Ecto neural progenitor cell (in vitro differentiated cells): ENCODE results near the gene TEX9.
A peak's percentile ranks its signal among the peaks of the same experiment; 100 is the strongest.
"Not testable (repeated sequence)": the region's sequence is repeated elsewhere in the genome, so short reads cannot be mapped to it uniquely, and the experiment has no call there.

Experiments
- DNase-seq: peaks from one replicate; pipeline ENCODE4 v3.0.0-alpha.2; 2018; ENCODE audit warnings: low spot score

Gene TEX9

DNA sequence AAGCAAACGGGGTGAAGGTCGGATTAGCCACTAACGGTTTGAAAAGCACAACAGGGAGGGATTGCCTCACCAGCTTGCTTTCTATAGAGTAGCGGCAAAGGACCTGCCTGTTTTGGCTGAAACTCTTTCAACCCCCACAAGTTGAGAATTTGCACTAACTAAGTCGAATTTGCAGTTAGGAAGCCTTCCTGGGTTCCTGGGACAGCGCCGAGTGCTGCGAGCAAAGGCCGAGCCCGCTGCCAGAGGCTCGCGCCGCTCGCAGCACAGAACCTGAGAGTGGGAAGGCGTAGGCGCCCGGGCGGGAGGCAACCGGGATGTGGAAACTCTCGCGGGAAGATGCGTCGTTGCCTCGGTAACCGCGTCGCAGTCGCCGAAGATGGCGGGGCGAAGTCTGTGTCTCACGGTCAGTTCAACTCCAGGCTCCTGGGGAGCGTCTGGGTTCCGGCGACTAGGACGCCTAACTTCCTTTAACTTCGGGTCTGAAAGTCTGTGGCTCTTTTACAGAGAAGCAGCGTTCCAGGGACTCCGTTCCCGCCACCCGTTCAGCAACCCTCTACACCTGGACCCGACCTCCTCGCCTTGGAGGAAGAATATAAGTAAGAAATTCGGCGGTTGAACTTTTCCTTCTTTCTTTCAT is at the start of gene TEX9:
Gene TEX9, plus strand, starts transcription at position 352 of the 637 bp plus-strand sequence. Its CDS starts 25 bp downstream, at position 377.
- DNase-seq, result peak; percentile 89

DNA sequence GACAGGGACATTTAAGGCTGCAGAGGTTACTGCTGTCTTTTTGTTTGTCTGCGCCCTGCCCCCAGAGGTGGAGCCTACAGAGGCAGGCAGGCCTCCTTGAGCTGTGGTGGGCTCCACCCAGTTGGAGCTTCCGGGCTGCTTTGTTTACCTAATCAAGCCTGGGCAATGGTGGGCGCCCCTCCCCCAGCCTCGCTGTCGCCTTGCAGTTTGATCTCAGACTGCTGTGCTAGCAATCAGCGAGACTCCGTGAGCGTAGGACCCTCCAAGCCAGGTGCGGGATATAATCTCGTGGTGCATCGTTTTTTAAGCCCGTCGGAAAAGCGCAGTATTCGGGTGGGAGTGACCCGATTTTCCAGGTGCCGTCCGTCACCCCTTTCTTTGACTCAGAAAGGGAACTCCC is 48.7 kb upstream of the TEX9 start:
- not testable (repeated sequence) for DNase-seq

DNA sequence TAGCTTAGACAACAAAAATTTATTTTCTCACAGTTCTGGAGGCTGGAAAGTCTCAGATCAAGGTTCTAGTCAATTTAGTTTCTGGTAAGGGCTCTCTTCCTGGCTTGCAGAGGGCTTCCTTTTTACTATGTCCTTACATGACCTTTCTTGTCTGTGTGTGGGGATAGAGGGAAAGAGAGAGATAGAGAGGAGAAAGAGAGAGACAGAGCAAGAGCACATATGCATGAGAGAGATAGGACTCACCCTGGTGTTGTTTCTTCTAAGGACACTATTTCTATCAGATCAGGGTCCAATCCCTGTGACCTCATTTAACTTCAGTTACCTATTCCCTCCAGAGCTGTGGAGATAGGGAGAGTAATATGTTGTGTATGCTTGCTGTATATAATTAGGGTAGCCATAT is 44.9 kb upstream of the TEX9 start:
- no peak for DNase-seq

DNA sequence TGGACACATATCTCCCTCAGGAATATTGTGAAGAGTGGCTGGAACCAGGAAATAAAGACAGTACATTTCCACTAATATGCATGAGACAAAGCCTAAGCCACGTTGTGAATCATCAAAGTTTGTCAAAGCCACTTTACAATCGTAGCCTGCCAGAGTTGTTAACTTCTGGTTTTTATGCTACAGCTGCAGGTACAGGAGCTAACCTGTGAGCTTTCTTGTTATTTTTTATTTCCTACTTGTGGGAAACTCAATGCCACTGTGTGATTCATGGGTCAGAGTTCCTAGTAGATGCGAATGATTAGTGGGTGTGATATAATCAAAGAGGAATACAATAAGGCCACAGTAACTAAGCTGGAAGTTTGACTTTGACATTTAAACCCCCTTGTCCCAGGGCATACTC is 44.4 kb upstream of the TEX9 start:
- no peak for DNase-seq

DNA sequence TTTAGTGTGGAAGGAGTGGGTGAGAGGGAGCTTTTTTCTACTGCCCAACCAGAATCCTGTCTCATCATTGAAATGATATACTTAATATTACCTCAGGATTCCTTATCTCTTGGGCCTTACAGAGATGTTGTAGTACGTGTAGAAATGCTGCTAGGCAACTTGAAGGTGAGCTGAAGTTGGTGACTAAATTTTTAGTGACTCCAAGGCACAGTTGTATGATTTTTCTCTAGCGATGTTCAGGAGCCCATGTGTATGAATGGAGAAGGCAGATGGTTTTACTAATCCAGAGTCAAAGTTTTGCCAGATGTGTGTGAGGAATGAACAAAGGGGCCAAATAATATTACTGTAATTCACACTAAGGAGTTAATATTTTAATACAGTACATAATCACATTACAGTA is 42.8 kb upstream of the TEX9 start:
- DNase-seq, result no peak

DNA sequence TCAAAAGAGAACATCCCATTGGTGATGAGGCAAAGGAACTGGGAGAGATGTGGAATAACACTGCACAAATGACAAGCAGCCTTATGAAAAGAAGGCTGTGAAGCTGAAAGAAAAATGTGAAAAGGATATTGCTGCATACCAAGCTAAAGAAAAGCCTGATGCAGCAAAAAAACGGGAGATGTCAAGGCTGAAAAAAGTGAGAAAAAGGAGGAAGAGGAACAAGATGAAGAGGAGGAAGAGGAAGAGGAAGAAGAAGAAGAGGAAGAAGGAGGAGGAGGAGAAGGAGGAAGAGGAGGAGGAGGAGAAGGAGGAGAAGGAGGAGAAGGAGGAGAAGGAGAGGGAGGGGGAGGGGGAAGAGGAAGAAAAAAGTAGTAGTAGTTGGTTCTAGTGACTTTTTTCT is 41.8 kb upstream of the TEX9 start:
- no peak for DNase-seq

DNA sequence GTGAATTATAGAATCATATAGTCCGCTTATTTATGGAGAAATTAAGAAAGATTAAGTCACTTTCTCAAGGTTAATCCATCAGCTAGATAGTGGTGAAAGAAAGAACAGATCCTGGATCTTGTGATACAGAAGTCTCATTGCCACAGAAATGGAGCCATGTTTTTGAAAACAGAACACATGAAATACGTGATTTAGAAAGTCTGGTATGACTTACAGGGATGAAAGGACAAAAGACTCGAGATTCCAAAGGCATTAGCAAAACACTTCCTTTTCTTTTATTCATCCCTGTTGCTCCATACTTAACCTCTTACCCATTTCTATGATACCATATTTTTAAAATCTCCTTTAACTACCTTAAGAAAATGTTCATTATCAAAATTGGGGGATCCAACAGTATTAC is 40.0 kb upstream of the TEX9 start:
- no peak for DNase-seq

DNA sequence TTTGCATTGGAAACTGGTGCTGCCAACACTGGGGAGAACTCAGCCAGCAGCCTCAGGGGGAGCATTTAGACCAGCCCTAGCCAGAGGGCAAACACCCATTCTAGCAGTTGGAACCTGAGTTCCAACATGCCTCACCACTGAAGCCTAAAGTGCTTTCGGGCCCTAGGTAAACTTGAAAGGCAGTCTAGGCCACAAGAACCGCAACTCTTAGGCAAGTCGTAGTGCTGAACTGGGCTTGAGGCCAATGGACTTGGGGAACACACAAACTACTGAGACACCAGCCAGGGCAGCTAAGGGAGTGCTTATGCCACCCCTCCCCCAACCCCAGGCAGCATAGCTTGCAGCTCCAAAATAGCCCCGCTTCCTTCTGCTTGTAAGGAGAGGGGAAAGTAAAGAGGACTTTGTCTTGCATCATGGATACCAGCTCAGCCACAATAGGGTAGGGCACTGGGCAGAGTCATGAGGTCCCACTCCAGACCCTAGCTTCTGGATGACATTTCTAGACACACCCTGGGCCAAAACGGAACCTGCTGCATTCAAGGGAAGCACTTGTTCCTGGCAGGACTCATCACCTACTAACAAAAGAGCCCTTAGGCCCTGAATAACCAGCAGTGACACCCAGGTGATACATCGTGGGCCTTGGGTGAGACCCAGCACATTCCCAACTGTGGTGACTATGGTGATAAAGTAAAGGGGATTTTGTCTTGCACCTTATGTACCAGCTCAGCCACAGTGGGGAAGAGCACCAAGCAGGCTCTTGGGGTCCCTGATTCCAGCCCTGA is 37.3 kb upstream of the TEX9 start:
- DNase-seq, result no peak

DNA sequence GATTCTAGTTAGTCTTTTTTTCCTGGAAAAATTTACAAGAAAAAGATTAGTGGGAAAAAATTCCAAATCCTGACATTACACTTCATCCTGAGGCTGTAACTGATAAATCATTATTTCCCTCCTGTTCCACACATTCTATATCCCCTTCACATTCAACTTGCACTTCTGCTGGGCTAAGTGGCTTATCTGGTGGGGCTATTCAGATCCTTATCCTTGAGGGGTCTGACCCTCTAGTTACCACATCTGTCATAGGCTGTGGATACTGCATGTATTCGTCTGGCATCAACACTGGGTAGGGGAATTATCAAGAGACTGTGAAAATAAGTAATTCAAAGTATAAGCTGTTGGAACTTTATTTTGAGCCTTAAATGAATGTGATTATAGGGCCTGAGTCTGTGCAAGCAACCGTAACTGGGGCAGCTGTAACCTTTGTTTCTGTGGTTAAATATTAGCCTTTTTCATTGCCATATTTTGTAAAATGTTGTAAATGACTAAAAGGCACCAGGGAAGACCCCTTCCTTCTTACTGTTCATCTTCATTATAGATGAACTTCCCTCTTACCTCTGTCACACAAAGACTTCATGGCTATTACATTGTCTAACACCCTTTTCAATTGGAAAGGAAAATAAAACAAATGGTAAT is 28.0 kb upstream of the TEX9 start:
- DNase-seq, result no peak

DNA sequence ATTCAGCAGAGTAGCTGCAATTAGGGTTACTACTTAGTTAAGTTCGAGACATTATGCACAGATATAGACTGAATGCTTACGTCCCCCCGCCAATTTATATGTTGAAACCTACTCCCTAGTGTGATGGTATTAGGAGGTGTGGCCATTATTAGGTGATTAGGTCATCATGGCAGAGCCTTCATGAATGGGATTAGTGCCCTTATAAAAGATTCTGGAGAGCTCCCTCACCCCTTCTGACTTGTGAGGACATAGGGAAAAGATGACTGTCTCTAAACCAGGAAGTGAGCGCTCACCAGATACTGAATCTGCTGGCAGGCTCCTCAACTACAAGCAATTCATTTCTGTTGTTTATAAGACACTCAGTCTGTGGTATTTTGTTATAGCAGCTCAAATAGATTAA is 25.6 kb upstream of the TEX9 start:
- DNase-seq, result no peak

DNA sequence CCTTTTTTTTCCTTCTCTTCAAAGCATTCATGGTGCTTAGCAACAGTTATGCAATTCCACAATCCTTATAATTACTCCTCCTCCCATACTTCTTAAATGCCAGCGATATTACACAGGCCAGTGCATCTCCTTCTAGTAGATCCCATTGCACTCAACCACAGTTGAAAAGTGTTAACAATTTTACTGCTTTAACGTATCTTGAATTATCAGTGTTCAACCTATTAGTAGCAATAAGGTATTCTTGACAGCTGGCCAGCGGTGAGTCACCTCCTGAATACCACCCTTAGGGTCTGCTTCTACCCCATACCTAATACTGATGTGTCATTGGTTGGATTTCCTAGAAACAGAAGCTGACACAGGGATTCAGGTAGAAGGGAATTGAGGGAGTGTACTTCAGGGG is 24.0 kb upstream of the TEX9 start:
- DNase-seq, result no peak

DNA sequence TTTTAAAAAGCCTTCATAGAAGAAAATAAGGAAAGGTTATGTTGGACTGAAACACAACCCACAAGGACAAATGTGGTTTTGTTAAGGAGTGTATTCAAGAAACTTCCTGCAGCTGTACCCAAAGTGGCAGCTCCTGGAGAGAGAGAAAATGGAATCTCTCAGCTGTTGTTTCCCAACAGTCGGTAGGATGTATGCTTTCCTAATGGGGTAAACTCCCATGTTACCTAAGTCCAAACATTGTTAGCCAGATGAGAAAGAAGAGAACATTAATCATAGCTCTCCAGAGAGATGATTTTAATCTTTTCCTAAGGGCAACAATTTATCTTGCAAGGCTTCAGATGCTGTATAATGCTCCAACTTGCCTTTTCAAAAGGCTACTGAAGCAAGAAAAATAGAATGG is 22.6 kb upstream of the TEX9 start:
- DNase-seq, result no peak

DNA sequence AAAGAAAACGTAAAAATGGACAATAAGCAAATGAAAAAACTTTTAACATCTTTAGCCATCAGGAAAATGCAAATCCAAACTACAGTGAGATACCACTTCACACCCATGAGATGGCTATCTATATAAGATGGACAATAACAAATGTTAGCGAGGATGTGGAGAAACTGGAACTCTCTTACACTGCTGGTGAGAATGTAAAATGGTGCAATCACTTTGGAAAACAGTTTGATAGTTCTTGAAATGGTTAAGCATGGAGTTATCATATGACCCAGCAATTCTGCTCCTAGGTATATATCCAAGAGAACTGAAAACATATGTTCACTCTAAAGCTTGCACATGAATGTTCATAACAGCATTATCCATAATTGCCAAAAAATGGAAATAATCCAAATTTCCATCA is 21.3 kb upstream of the TEX9 start:
- no peak for DNase-seq

DNA sequence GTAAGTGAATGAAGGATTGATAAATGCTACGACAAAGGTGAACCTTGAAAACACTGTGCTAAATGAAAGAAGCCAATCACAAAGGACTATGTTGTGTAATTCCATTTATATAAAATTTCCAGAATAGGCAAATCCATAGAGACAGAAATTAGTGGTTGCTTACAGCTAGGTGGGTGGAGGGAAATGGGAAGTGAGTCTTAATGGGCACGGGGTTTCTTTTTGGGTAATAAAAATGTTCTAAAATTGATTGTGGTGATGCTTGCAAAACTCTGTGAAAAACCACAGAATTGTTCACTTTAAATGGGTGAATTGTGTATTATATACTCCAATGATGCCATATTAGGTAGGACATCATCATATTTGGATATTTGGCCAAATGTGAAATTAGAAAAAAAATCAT is 20.9 kb upstream of the TEX9 start:
- no peak for DNase-seq

DNA sequence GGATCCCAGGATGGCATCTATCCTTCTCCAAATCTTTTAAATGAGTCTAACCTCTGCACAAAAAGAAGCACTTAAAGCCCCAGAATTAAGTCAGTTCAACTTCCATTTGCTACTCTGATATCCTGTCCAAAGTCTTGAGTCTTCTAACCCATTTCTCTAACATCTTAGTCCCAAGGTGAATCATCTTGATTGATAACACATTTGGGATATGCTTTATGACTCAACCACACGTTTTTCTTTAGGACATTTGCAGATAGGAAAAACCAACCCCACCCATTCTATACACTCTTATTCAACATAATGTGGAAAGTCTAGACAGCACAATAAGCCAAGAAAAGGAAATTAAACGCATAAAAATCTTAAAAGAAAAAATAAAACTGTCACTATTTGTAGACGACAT is 18.8 kb upstream of the TEX9 start:
- no peak for DNase-seq

DNA sequence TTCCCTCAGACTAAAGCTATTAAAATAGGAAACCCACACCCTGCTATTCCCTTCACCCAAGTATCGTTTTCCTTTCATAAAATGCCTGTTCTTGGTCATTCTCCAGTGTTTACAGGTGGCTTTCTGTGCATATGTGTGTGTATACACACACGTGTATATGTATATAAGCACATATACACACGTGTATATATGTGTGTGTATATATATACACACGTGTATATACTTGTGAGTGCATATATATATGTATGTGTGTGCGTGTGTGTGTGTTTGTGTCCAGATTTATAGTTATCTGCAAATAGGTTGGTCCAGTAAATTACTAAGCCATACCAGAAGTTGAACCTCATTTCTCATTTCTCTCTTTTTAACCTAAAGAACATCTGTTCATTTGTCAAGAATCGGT is 15.7 kb upstream of the TEX9 start:
- no peak for DNase-seq

DNA sequence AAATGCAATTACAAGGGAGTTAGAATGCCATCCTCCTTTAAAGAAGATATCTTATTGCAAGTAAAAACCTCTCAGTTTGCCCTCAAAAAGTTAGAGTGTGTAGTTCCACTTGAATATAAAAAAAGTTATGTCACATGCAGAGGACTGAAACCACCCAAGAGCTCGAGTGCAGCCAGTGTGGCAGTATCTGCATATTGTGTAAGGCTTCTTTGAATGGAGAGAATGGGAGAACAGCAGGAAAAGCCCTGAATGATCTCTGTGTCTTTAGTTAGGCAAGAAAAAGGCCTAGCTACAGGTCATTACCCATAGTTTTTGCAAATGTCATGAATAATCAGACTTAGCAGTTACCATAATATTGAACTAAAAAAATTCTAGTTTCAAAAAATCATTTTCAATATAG is 13.9 kb upstream of the TEX9 start:
- no peak for DNase-seq

DNA sequence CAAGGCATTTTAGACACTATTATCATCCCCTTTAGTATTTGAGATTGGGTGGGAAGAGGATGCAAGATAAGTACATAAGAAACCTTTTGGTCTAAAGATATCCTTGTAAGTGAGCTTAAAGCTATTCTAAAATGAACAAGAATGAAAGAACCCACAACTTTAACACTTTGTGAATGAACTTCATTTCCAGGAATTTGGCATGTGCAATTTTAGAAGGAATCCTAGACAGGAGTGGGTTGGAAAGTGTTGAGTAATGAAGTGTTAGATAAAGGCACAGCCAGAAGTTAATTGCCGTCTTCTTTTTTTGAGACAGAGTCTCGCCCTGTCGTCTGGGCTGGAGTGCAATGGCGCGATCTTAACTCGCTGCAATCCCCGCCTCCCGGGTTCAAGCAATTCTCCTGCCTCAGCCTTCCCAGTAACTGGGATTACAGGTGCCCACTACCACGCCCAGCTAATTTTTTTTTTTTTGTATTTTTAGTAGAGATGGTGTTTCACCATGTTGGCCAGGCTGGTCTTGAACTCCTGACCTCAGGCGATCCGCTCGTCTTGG is 13.2 kb upstream of the TEX9 start:
- DNase-seq, result no peak

DNA sequence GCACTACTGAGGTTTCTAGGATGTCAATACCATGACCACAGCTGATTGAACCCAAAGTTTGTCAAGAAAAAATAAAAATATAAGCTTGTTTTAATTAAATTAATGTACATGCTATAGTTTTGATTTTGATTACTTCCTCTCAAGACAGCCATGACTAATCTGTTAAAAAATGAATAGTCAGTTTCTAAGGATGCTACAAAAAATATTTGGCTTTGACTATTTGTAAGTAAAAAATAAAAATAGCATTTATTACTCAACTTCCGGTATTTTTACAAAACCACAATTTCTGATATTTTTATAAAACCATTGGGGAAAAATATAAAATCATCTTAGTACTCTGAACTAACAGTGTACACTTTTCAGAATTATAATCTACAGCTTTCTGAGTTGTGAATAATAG is 12.1 kb upstream of the TEX9 start:
- no peak for DNase-seq

DNA sequence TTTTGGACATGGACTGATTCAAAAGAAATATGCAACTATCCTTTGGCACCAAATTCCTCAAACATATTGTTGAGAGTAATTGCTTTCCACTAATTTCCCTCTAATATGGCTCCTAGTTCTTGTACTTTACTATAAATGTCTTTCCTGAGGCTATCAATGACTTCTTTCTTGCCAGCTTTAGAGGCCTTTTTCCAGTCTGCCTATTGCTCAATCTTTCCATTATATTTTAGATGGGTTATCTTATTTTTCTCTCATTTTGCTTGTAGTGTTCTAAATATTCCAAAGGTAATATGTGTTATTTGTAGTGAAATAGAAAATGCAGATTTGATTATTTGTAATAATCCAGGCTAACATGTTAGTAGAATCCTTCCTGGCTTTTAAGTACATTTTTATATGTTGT is 11.5 kb upstream of the TEX9 start:
- no peak for DNase-seq

DNA sequence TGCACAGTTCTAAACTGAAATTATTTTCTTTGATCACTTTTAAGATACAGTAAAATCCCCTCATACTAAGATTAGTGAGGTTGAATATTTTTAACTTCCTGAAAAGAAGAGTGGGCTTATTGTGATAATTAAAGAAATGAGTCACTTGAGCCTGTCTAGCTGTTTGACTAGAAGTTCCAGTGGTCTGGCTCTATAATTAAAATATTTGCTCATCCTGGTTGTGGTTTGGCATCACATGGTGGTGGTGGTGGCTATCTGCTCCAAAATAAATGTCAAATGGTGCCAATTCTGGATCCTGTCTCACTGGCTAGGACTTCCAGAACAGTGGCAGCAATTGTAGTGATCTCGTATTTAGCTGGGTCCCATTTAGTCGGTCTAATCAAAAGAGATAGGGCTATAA is 8.6 kb upstream of the TEX9 start:
- DNase-seq, result no peak

DNA sequence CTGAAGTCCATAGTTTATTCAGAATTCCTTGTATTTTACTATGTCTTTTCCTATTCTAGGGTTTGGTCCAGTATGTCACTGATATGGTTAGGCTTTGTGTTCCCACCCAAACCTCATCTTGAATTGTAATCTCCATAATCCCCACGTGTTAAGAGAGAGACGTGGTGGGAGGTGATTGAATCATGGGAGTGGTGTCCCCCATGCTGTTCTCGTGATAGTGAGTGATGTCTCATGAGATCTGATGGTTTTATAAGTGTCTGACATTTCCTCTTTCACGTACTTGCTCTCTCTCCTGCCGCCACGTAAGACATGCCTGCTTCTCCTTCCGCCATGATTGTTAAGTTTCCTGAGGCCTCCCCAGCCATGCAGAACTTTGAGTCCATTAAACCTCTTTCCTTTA is 6.6 kb upstream of the TEX9 start:
- DNase-seq, result no peak

DNA sequence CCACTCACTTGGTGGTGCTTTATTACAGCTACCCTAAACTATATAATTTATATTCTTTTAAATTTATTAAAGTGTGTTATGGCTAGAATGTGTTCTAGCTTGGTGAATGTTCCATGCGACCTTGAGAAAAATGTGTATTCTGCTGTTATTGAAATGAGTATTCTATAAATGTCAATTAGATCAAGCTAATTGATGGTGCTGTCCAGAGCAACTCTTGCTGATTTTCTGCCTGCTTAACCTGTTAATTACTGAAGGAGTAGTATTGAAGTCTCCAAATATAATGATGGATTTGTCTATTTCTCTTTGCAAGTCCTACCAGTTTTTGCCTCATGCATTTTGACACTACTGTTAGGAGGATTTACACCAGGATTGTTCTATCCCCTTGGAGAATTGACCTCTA is 3.2 kb upstream of the TEX9 start:
- no peak for DNase-seq
